ENCODE results near the gene GP1BB. TPM values are rescaled to one million over a fixed set of nuclear protein-coding genes. Genes with fewer than 3 reads are reported as not detected.

Gene GP1BB
- total RNA-seq, 1 donor from 2014 or later: not detected

DNA sequence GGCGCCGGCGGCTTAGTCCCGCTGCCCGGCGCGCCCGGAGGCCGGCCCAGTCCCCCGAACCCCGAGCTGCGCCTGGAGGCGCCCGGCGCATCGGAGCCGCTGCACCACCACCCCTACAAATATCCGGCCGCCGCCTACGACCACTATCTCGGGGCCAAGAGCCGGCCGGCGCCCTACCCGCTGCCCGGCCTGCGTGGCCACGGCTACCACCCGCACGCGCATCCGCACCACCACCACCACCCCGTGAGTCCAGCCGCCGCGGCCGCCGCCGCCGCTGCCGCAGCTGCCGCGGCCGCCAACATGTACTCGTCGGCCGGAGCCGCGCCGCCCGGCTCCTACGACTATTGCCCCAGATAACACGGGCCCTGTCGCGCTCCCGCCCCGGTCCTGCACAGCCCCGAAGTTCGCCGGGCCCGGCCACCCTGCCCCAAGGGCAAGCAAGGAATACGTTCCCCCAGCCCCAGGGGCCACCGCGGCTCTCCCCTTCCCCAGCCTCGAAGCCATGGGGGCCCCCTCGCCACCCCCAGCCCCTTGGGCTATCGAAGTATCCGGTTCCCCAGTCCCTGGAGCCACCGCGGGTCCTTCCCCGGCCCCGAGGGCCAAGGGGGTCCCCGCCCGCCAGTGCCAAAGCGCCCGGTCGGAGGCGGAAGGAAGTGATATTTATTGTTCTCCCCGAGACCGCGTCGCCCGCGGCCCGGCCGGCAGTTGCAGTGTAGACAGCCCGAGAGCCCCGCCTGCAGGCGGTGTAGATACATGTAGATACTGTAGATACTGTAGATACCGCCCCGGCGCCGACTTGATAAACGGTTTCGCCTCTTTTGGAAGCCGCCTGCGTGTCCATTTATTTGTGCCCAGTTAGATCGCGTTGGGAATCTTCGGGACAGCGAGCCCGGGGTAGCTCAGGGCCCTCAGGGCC is 43.4 kb downstream of the GP1BB start:
- Histone ChIP-seq H3K27me3 (ENCODE audit: control insufficient read depth, insufficient read depth, low read length) (no peaks in the 10 kb centered on the region), H3K36me3 (ENCODE audit: control insufficient read depth, insufficient read depth, low read length) (peaks cover 9% of the 10 kb centered on the region), H3K4me3 (ENCODE audit: low read depth, low read length) (peak overlapping the region; percentile 32)
- peak; percentile 20 for DNase-seq (ENCODE audit: low read depth)
- FAIRE-seq: no peak
- TF ChIP-seq, protein P1, sequence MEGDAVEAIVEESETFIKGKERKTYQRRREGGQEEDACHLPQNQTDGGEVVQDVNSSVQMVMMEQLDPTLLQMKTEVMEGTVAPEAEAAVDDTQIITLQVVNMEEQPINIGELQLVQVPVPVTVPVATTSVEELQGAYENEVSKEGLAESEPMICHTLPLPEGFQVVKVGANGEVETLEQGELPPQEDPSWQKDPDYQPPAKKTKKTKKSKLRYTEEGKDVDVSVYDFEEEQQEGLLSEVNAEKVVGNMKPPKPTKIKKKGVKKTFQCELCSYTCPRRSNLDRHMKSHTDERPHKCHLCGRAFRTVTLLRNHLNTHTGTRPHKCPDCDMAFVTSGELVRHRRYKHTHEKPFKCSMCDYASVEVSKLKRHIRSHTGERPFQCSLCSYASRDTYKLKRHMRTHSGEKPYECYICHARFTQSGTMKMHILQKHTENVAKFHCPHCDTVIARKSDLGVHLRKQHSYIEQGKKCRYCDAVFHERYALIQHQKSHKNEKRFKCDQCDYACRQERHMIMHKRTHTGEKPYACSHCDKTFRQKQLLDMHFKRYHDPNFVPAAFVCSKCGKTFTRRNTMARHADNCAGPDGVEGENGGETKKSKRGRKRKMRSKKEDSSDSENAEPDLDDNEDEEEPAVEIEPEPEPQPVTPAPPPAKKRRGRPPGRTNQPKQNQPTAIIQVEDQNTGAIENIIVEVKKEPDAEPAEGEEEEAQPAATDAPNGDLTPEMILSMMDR (IDR thresholded peaks at IDR 0.05; ENCODE audit: insufficient read depth, low read length, severe bottlenecking): peak; percentile 33

DNA sequence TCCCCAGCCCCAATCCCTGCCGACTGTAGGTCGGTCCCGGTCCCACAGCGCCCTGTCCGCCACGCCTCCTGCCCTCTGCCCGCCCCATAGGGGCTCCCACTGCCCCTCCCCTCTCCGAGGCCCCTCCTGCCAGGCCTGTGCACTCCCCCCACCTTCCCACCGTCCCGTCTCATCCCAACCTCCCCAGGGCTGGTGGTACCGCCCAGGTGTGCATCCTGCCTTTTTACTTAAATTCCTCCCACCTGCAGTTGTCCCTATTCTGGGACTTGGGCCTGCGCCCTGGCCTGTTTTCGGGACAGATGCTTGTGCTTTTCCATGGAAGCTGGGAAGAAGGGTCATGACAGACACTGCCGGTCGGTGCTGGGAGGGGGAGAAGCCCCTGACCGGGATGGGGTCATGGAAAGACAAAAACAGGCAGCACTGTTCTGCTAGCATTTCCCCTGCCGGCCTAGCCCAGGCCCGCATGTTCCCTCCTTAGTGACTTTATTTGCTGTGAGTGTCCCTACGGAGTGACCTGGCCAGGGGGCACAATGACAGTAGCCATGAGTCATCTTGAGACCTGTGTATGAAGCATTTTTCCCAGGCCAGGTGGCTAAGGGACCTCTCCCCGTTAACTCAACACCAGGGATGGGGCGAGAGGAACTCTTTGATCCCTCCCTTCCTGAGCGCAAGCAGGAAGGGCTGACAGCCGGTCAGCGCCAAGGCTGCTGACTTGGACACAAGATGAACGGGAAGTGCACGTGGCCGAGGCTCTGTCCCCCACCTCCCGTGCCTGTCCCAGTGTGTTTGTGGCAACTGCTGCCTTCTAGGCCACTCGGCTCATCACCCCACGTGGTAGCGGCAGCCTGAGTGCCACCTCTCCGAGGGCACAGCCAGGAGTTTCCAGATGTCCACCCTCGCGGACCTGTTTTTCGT is 44.3 kb downstream of the GP1BB start:
- Histone ChIP-seq H3K36me3 (ENCODE audit: control insufficient read depth, insufficient read depth, low read length) (peaks cover 9% of the 10 kb centered on the region), H3K4me3 (ENCODE audit: low read depth, low read length) (no peak overlapping the region), H3K27me3 (ENCODE audit: control insufficient read depth, insufficient read depth, low read length) (no peaks in the 10 kb centered on the region)
- no peak for FAIRE-seq
- no peak for DNase-seq (ENCODE audit: low read depth)
- TF ChIP-seq, protein P1 (IDR thresholded peaks at IDR 0.05; ENCODE audit: insufficient read depth, low read length, severe bottlenecking): no peak

DNA sequence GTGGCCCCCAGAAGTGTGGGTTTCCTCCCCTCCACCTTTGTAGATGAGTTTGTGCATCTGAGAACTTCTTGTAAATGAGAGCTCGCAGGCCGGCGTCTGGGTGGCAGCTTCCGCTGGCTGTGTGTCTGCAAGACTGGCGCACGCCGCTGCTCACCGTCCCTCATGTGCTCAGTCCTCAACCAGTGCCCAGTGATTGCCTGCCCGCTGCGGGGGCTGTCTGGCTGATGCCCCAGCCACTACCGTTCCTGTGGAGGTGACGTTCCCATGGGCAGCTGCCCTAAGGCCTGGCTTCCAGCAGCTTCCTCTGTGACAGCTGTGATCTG is 46.0 kb downstream of the GP1BB start:
- no peaks in the 10 kb centered on the region for H3K27me3 ChIP-seq (ENCODE audit: control insufficient read depth, insufficient read depth, low read length)
- DNase-seq (ENCODE audit: low read depth) (no peak), FAIRE-seq (no peak)
- no peak overlapping the region for H3K4me3 ChIP-seq (ENCODE audit: low read depth, low read length)
- peaks cover 9% of the 10 kb centered on the region for H3K36me3 ChIP-seq (ENCODE audit: control insufficient read depth, insufficient read depth, low read length)
- TF ChIP-seq, protein P1 (IDR thresholded peaks at IDR 0.05; ENCODE audit: insufficient read depth, low read length, severe bottlenecking): no peak

DNA sequence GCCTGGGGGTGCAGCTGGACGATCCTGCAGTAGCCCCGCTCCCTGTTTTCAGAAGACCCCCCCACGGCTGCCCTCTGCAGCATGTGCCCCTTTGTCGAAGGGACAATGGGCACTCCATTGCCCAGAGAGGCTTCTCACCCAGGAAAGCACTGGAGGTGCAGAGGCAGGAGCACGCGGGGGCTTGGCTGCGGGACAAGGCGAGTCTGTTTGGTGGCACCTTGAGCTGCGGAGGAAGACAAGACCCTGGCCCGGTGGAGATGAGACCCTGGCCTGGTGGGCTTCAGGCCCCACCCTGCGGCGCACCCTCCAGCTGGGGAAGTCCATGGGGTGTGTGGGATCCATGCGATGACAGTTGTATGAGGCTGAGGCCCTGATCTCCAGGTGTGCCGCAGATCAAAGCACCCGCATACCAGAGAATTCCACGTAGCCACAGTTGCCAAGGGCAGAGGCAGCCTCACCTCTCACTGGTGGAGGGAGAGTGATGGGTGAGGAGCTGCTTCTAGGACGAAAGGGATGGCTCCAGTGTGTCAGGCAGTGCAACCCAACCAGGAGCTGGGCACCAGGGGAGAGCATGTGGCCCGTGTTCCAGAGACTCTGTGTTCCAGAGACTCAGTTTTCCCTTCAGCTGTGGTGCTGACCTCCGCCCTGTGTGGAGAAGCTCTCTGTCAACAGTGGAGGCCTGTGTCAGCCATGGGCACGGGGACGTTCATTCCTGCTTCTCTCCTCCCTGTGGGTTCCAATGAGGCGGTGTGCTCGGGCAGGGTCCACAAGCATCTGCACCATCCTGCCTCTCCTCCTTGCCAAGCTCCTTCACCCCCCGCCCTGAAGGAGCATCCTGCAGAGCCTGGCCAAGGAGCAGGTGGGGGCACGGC is 47.2 kb downstream of the GP1BB start:
- Histone ChIP-seq H3K27me3 (ENCODE audit: control insufficient read depth, insufficient read depth, low read length) (no peaks in the 10 kb centered on the region), H3K4me3 (ENCODE audit: low read depth, low read length) (no peak overlapping the region), H3K36me3 (ENCODE audit: control insufficient read depth, insufficient read depth, low read length) (peaks cover 9% of the 10 kb centered on the region)
- DNase-seq (ENCODE audit: low read depth) (no peak), FAIRE-seq (no peak)
- TF ChIP-seq, protein P1 (IDR thresholded peaks at IDR 0.05; ENCODE audit: insufficient read depth, low read length, severe bottlenecking): no peak

DNA sequence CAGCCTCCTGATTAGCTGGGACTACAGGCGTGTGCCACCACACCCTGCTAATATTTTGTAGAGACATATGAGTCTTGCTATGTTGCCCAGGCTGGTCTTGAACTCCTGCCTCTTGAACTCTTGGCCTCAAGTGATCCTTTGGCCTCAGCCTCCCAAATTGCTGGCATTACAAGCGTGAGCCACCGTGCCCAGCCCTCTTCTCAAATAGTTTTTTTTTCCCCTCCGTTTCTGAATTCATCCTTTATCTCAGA is 49.0 kb downstream of the GP1BB start:
- no peaks in the 10 kb centered on the region for H3K27me3 ChIP-seq (ENCODE audit: control insufficient read depth, insufficient read depth, low read length)
- no peak for DNase-seq (ENCODE audit: low read depth)
- TF ChIP-seq, protein P1 (IDR thresholded peaks at IDR 0.05; ENCODE audit: insufficient read depth, low read length, severe bottlenecking): no peak
- peaks cover 9% of the 10 kb centered on the region for H3K36me3 ChIP-seq (ENCODE audit: control insufficient read depth, insufficient read depth, low read length)
- no peak for FAIRE-seq
- no peak overlapping the region for H3K4me3 ChIP-seq (ENCODE audit: low read depth, low read length)

All from bronchial epithelial cell (primary cell).